ENCODE results near the gene TFEB.

Gene TFEB

DNA sequence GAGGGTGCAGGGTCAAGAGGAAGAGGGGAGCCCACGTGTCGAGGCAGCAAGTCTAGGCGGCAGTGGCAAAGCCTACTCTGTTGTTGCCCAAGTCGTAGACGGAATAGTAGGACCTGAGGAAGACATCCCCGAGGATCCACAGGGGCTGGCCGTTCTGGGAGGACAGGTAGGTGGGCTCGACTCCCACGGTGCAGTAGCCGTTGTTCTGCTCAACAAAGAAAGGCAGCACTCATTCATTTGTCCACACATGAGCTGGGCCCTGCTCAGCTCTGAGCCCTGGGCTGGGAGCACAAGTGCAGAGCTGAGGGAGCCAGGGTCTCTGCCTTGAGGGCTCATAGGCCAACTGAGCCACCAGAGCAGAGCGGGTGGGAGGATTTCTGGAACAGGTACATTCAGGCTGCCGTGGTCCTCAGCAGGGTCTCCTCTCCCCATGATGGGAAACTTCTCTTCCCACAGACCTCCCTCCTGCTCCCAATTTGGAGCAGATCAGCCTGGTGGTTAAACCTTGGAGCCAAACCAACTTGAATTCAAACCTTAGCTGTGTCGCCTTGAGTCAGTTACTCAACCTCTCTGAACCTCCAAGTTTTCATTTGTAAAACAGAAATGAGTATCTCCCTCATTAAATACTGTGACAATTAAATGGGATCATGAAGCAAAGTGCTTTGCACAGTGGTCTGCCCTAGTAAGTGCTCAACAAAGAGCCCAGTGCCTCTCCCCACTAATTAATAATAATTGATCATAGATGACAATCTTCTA lies 1.6 kb upstream of the TFEB start:
- no peak for DNase-seq

DNA sequence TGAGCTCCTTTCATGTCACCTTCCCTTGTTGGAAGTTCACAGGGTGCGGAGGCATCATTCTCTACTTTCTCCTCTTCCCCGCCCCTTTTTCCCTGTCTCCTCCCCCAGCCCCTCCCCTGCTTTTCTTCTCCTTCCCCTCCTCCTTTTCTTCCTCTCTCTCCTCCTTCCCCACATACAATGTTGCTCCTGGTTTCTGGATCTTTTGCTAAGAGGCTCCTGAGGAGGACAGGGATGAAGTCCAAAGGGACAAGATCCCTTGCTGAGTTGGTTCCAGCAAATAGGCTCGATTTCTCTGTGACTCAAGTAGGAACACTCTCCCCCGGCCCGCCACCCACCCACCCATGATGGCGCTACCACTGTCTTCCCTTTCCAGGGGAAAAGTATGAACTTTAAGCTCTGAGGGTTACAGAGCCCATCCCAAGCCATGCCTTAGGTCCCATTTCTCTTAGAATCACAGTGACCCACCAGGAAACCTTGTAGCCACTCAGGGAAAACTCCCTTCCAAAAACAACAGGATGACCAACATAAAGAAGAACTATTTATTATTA lies 852 bp upstream of the TFEB start:
- no peak for DNase-seq

DNA sequence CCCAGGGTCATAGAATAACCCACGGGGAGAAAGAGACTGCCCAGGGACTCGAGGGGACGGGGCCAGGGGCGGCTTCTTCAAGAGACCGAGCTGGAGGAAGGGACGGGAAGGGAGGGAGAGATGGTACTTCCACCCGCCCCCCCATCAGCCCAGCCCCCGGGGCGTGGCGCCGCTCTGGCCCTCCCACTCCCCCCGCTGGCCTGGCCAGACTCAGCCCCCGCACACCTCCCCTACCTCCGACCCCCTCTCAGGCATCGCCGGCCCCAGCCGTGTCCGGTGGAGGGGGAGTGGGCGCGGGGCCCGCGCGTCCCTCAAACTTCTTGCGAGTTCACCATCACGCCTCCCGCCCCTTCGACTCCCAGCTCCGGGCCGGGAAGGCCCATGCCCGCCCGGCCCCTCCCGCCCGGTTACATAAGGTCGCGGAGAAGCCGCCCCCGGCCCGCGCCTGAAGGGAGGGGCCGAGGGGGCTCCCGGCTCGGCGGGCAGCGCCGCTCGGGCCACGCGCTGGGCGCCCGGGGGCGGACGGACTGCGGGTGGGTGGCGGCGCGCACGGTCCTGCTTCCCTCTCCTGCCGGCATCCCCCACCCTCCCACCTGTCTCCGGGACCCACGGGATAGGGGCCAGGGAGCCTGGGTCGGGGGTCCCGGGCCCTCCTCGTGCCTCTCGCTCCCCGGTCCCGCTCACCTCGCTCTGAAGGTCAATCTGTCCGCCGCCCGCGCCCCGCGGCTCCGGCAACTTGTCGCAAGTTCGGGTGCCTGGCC lies 562 bp downstream of the TFEB start:
- DNase-seq: peak; percentile 68 to 79

DNA sequence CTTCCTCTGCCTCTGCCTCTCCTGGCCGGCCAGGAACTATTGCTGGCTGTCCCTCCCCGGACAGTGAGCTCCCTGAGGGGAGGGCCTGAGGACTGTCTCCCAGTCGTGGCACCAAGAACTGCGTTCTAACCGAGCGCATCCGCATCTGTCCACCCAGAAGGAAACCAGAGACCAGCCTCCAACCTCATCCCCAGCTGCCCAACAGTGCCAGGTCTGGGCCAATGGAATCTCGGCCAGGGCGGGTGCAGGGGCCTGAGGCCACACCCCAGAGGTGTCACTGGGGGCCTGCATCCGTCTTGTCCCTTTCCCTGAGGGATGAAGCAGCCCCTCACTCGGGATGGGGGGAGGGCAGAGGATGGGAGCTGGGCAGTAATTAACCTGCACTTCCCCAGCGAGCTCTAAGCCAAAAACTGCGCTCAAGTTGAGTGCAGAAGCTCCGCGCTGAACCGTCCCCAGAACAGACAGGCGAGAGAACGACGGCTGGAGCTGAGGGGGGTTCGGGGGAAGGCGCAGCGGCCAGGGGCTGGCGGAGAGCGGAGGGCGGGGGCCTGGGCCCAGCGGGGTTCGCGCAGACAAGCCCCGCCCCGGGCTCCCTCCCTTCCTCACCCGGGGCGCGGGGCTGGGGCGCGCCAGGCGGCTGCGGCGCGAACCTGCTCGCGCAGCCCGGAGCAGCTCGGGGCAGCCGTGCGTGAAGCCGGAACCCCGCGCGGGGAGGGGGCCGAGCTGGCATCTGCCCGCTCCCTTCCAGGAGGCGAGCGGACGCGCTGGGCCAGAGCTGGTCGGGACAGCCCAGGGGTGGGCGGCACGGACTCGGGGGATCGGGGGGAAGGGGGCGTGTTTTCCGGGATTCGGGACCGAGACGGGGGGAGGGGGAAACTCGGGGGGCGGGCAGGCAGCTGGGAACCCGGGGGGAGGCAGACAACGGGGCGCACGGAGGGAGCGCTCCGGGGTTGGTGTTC lies 1.4 kb downstream of the TFEB start:
- peak; percentile 74 to 78 for DNase-seq

DNA sequence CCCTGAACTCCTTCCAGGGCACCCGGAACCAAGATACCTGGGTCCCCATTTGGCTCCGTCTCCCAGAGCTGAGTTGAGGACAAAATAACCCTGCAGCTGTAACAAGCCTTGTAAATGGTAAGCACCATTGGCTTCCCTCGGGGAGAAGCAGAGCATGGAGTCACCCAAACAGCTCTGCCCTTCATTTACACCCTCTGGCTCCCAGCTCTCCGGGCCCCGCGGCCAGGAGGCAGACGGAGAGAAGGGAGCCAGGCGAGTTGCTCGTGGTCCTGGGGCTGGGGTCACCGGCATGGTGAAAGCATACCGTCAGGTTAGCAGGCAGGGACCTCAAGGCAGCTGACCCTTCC lies 2.1 kb downstream of the TFEB start:
- DNase-seq: no peak

DNA sequence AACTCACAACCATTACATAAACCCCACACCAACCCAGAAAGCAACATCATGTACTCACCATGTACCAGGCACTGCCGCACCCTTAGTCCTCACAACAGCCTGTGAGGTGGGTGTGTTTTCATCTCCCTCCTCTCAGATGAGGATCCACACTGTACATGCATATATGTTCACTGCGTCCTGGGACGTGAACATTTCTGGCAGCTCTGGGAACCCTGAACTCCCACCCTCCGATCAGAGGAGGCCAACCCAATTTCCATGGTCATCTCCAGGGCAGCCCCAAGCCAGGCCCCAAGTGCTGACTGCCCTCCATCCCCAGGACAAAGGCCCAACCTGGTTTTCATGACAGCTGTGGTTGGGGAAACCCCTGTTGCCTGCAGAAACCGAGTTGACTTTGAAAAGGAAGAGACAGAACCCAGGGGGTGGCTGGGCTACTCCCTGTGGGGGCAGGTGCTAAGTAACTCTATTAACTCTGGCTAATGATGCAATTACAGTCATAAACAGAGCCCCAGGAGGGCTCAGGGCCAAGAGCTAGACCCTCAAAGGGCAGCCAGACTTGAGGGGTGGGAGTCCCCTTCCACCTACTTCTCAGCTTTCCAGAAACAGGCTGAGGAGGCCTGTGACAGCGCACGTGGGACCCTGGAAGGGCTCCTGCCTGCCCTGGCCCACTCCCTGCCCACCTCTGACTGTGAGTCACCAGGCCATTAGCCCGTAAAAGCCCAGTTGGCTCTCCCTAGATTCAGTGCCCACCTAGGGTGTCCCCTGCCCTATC lies 2.6 kb downstream of the TFEB start:
- peak; percentile 75 to 81 for DNase-seq

DNA sequence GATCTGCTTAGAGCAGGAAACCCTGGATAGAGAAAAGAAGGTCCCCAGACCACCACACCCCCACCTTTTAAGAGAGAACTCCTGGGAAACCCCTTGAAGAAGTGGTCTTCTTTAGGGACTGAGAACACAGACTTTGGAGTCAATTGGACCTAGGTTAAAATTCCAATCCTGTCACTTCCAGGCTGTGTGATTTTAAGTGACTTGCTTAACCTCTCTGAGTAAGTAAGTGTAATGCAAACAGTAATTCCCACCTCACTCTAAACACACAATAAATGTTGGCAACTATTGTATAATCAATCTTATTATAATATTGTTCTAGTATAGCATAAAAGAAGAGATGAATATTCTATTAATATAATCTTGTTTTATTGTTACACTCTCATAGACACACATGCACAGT lies 3.3 kb downstream of the TFEB start:
- DNase-seq: no peak

DNA sequence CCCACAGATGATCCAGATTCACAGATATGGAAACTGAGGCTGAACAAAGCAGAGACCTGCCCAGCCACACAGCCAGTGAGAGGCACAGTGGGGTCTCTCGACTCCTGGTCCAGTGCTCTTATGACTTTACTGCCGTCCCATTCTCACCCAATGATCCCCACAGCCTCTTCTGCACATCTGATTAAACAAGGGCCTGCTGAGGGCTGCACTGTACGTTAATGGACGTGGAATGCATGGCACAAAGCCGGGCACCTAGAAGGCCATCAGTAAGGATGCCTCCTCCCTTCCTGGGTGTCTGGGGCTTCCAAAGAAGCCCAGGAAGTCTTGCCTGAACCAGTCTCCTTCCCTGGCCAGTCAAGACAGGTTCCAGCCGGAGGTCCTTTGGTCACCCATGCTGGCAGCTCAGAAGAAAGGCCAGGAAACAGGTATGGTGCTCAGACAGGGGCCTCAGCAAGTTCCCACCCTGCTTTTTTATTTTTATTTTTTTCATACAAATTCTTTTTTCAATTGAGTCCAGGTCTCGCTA lies 3.8 kb downstream of the TFEB start:
- no peak for DNase-seq

DNA sequence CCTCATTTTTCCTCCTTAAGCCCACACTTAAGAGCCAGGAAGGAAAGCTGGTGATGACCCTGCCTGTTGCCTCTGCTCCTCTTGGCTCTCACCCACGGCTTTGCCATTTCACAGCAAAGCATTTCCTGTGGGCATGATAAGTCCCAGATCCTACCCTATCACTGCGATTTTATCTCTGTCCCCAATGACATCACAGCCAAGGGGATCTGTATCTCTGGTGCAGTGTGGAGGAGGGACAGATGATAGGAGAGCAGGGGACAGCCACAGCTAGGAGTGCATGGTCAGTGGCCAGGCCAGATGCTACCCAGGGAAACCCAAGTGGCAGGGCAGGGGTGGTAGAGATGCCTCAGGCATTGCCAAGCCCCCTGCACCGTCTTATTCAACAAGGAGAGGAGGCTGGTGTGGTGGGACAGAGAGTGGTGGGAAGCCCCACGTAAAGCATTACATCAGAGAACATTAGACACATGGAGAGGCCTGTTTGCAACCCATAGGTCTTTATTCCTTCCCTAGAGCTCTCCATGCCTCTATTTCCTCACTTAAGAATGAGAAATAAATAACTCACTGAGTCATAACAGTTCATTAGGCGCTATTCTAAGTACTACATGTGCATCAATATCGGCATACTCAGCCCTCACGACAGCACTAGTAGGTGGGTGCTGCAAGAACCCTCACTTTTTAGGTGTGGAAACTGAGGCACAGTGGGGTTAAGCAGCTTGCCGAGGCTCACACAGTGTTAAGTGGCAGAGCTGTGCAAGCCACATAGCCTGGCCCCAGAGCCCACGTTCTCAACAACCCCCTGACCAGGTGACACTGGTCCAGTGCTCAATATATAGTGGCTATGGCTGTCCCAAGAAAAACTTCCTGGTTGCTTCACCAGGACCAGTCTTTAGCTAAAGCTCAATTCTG lies 4.6 kb downstream of the TFEB start:
- no peak for DNase-seq

DNA sequence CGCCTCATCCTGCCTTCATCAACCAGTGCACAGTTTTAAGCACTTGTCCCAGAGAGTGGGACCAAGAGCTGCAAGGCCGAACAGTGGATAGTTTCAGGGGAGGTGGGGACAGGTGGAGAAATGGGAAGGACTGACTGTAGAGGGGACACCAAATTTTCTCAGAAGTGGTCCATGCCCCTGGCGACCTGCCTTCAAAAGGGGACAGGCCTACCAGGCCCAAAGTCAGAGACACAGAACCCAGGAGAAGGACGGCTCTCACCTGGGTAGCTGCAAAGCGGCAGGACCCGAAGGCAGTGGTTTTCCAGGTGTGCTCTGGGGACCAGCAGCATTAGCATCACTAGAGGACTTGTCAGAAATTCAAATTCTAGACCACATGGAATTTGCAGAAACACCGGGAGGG lies 5.8 kb downstream of the TFEB start:
- DNase-seq: no peak

DNA sequence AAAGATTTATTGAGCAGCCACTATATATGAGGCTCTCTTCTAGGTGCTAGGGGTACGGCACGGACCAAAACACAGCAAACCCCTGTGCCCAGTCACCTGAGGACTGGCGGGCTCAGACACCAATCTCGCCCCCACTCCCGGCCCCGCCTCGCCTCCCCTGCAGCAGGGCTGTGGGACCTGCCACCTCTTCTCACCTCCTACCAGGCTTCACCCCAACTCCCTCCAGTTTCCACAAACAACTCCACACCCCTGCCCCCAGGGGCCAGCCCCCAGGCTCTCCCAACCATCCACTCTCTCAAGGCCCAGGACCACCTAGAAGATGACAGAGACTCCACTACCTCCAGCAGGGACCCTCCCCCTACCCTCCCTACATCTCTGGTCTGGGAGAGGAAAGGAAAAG lies 6.5 kb downstream of the TFEB start:
- no peak for DNase-seq

DNA sequence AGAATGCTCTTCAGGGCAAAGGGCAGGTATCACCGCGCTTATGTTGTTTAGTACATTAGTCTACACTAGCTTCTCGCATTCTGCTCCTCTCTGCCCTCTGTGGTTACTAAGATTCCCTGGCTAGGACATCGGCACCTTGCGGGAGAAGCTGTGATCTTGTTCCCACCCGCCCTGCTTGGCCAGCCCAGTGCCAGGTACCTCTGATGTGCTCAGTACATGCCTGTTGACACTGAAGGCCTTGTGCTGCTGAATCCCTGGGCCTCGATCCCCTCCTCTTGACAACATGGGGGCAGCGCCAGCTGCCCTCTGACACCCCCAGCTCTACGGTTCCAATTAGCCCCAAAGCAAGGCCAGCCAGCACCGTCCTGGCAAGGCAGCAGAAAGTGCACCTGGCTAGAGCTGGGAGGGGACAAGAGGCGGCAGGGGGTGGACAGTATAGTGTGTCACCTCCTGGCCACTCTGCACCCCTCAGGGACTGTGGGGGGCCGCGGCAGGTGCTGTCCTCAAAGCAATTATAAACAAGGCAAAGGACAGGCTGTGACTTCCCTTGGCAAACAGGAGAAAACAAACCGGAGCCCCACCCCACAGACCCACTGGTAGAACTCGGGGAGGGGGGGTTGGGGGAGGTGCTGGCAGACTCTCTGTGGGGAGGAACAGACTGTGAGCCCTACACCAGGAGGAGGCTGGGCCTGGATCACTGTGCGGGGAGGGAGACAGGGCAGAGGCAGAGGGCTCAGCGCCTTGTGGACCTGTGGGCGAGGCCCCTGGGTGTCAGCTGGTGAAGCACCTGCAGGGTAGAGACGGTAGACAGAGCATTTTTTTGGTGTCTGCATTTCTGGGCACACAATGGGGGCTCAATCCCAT lies 7.1 kb downstream of the TFEB start:
- no peak for DNase-seq

DNA sequence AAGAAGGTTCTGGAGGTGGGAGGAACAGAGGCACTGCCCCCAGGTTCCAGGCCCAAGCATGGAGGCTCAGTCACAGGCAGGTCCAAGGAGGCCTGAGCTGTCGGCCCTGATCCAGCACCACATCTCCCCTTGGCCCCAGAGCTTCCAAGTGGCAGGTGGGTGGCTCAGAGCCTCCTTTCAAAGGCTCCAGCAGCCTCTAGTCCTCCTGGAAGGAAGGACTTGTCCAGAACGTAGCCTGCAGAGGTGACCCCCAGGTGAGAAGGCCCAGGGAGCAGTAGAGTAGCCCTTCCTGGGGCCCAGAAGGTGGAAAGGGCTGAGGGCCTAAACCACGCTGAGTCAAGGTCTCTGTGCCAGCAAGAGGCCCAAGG lies 7.7 kb downstream of the TFEB start:
- DNase-seq: no peak

DNA sequence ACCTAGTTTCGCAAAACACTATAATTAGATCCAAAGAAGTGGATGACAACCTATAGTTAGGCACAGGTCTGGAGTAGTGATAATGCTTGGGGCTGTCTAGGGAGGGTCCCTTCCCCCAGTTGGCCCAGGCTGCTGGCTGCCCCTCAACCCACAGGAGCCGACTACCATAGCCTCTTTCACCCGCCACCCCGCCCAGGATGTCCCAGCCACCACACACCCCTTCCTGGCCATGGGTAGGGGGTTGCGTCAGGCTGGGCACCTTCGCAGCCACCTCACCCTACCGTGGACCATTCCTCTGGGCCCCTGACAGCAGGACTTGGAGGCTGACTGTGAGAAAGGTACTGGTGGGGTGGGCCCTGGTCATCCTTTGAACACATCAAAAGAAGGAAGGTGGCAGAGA lies 8.5 kb downstream of the TFEB start:
- no peak for DNase-seq

DNA sequence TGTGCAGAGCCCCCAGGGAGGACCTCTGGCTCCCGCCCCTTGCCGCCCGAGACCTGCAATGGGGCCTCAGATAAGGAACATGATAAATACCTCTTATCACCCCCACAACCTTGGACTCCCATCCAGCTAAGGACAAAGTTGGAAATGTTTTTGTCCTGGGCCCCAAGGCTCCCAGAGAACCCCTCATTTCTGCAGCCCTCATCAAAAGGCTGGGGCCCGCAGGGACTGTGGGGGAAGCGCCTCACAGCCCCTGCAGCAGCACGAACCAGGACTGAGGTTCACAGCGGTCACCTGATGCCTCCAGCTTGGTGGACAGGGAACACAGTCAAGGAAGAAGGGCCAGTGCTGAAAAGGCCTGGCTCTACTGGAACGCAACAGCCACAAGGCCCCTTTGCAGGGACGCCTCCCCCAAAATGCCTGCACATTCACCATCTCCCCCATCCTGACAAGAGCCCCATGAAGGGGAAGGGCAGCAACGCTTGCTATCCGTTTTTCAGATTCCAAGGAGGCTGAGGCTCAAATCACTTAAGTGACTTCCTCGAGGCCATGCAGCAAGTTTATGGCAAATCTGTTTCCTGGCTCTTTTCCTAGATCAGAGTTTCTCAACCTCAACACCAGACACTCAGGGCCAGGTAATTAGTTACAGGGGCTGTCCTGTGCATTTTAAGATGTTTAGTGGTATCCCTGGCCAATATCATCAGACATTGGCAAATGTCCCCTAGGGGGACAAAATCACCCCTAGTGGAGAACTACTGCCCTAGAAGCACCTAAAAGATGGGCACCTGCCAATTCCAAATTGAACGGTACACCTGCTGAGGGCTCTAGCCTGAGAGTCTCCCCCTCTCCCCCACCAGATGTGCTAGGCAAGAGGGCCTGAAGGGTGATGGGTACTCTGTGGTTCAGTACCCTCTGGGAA lies 10.6 kb downstream of the TFEB start:
- DNase-seq: no peak

DNA sequence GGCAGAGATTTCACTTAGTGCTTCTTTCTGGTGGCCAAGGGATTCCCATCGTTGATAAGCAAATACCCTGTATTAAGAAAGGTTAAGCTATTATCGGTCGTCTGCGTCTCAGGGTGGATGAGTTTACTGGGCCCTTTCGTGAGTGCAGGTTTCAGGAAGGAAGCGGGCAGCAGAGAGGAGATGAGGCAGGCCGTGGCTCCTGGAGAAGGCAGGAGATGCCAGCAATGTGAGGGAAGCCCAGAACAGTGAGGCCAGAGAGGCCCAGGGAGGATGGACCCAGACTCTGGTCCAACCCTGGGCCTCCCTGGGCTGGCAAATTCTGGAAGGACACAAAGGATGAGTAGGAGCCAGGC lies 11.2 kb downstream of the TFEB start:
- no peak for DNase-seq

DNA sequence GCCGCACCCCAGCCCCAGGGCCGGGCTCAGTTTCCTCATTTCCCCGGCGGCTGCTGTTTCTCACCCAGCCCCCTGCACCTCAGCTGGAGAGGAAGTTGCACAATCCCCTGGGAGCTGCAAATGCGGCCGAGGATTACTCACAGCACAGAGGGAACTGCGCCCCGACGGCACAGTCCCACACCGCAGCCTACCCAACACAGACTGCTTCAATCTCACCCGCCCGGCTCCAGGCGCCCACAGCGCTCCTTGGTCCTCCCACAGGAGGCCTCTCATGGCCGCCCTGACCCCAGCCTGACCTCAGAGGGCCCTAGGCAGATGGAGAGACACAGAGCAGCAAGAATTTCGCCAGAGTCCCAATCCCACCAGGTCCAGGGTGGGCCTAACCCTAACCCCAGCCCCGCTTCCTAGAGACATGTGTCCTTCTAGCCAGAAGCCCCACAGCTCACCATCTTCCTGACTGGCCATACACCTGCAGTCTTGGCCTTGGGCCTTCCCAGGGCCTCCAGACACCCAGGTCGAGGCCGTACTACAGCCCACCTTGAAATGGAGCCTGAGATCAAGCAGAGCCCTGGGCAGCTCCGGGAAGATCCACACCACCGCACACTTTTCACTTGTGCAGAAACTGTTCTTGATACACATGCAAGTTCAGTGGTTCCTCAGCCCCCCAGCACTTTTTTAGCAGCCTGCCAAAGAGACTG lies 11.7 kb downstream of the TFEB start:
- peak; percentile 26 to 86 for DNase-seq

DNA sequence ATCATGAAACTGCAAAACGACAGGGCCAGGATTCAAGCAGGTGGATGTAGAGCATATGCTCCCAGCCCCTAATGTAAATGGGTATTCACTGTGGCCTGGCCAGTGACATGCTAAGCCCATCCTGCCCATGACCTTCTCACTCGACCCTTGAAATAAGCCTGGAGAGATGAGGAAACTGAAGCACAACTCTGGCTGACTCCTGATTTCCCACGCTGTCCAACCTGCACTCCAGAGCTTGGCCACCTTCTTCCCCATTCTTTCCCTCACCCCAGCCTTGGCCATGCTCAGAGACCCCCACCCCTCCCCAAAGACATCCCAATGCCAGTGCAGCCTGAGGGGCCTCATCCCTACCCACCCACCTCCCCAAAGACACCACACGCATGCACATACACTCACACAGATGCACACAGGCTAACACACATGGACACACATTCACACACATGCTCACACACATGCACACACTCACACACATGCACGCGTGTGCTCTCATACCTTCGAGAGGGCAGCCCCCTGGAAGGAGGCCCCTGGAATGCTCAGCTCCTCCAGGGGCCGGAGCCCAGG lies 12.4 kb downstream of the TFEB start:
- no peak for DNase-seq
